ENCODE measurements around the gene MAMDC4.

MAMDC4 gene

GRCh38 chr9:136849960-136850865 is 1.9 kb upstream of the MAMDC4 start:
- no peak for DNase-seq

GRCh38 chr9:136850866-136851775 is 1.0 kb upstream of the MAMDC4 start:
- DNase-seq = no peak

DNA sequence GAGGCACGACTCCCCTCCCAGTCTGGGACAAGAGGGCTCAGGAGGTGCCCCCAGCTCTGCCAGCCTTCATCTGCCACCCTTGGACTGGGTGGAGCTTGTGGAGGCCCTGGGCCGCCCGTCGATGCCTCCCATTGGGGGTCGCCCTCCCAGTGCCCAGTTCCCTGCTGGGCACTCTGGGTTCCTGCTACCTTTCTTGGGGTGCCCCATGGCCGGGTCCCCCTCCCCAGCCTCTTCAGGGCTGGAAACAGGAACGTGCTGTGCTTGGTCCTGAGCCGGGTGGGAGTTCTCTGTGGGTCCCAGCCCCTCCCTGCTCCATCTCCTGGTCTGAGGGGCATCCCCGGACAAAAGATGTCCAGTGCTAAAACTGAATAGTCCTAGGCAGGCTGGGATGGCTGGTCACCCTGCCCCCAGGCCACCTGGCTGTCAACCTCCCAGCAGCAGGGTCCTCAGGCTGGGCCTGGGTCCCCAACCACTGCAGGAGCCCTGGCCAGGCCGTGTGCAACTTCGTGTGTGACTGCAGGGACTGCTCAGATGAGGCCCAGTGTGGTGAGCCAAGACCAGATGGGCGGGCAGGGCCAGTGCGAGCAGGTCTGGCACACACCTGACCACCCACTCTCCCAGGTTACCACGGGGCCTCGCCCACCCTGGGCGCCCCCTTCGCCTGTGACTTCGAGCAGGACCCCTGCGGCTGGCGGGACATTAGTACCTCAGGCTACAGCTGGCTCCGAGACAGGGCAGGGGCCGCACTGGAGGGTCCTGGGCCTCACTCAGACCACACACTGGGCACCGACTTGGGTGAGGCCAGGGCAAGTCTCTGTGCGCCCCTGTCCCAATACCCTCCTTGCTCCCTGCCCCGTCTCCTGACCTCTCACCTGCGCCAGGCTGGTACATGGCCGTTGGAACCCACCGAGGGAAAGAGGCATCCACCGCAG is 784 bp downstream of the MAMDC4 start:
- no peak for DNase-seq

DNA sequence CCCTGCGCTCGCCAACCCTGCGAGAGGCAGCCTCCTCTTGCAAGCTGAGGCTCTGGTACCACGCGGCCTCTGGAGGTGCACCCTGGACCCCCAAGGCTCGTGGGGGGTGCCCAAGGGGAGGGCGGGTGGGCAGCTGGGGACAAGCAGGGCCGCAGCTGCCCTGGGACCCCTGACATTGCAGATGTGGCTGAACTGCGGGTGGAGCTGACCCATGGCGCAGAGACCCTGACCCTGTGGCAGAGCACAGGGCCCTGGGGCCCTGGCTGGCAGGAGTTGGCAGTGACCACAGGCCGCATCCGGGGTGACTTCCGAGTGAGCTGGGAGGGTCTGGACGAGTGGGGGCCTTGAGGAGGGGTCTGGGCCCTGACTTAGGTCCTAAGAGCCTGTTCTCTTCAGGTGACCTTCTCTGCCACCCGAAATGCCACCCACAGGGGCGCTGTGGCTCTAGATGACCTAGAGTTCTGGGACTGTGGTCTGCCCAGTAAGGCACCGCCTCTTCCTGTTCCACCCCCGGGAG is 1.5 kb downstream of the MAMDC4 start:
- no peak for DNase-seq

DNA sequence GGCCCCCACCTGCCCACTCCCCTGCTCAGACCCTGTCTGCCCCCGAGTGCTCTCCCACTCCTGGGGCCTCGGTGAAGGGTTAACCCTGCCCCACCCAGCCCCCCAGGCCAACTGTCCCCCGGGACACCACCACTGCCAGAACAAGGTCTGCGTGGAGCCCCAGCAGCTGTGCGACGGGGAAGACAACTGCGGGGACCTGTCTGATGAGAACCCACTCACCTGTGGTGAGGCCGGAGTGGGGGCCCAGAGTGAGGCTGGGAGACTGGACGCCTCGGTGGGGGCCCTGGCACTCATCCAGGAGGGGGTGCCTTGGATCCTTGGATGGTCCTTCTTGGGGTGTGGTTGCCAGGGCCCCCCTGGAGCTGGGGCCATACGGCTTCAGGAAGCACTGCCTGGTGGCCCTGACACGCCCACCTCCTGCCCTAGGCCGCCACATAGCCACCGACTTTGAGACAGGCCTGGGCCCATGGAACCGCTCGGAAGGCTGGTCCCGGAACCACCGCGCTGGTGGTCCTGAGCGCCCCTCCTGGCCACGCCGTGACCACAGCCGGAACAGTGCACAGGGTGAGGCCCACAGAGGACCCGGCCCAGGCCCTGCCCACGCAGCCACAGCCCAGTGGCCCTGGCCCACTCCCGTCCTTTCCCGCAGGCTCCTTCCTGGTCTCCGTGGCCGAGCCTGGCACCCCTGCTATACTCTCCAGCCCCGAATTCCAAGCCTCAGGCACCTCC is 2.1 kb downstream of the MAMDC4 start:
- no peak for DNase-seq

- no peak for DNase-seq
These were observed 2.8 kb downstream of the MAMDC4 start for GRCh38 chr9:136854842-136855460.

GRCh38 chr9:136855461-136856078 is 3.4 kb downstream of the MAMDC4 start:
- DNase-seq = no peak

DNA sequence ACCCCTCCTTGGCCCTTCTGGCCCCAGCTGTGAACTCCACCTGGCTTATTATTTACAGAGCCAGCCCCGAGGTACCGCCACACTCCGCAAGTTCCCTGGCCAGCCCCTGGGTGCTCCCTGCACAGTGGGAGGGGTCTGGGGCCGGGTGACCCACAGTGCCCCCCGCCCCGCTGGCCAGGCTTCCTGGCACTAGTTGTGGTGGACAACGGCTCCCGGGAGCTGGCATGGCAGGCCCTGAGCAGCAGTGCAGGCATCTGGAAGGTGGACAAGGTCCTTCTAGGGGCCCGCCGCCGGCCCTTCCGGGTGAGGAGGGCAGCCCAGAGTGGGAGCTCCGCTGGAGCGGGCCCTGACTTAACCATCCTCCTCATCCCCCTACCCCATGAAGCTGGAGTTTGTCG is 3.9 kb downstream of the MAMDC4 start:
- no peak for DNase-seq

DNA sequence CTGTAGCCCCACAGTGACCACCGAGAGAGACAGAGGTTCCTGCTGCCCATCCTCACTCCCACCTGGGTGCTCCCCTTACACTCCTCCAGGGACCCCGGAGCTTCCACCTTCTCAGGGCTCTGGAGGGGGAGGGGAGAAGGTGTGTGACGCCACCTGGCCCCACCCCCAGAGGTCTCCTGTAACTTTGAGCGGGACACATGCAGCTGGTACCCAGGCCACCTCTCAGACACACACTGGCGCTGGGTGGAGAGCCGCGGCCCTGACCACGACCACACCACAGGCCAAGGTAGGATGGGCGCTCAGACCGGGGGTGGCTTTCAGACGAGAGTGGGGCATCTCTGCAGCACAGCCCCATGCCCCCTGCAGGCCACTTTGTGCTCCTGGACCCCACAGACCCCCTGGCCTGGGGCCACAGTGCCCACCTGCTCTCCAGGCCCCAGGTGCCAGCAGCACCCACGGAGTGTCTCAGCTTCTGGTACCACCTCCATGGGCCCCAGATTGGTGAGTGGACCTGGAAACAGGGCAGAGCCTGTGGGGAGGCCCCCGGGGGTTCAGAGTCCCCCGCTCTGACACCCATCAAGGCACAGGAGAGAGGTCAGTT is 4.5 kb downstream of the MAMDC4 start:
- no peak for DNase-seq

DNA sequence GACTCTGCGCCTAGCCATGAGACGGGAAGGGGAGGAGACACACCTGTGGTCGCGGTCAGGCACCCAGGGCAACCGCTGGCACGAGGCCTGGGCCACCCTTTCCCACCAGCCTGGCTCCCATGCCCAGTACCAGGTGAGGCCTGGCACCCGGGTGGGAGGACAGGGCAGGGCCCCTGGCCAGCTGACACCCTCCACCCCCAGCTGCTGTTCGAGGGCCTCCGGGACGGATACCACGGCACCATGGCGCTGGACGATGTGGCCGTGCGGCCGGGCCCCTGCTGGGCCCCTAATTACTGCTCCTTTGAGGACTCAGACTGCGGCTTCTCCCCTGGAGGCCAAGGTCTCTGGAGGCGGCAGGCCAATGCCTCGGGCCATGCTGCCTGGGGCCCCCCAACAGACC is 5.0 kb downstream of the MAMDC4 start:
- no peak for DNase-seq

DNA sequence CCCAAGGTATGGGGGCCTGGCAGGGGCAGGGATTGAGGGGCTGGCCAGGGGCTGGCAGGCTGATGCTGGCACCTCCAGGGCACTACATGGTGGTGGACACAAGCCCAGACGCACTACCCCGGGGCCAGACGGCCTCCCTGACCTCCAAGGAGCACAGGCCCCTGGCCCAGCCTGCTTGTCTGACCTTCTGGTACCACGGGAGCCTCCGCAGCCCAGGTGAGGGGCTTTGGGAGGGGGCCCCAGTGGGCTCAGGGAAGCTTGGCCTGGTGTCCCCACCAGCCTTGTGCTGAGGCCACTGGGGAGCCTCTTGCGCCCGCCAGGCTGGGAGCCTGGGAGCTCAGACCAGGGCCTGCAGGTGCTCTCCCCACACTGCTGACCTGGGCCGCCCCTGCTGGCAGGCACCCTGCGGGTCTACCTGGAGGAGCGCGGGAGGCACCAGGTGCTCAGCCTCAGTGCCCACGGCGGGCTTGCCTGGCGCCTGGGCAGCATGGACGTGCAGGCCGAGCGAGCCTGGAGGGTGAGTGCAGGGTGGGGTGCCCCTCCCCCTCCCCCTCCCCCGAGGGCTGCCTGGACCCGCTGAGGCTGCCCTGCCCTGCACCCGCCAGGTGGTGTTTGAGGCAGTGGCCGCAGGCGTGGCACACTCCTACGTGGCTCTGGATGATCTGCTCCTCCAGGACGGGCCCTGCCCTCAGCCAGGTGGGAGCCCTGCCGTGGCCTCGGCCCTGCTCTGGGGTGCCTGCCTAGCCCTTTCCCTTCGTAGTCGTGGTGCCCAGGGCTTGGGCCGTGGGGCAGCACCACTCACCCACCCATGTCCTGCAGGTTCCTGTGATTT is 5.7 kb downstream of the MAMDC4 start:
- DNase-seq = no peak

DNA sequence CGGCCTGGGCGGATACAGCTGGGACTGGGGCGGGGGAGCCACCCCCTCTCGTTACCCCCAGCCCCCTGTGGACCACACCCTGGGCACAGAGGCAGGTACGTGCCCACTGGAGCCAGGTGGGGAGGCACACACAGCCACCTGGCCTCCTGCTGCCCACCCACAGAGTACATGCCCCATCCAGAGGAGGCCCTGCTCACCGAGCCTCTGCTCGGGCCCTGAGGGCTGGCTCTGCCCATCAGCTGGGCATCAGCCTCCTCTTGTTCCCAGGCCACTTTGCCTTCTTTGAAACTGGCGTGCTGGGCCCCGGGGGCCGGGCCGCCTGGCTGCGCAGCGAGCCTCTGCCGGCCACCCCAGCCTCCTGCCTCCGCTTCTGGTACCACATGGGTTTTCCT is 6.3 kb downstream of the MAMDC4 start:
- no peak for DNase-seq

DNA sequence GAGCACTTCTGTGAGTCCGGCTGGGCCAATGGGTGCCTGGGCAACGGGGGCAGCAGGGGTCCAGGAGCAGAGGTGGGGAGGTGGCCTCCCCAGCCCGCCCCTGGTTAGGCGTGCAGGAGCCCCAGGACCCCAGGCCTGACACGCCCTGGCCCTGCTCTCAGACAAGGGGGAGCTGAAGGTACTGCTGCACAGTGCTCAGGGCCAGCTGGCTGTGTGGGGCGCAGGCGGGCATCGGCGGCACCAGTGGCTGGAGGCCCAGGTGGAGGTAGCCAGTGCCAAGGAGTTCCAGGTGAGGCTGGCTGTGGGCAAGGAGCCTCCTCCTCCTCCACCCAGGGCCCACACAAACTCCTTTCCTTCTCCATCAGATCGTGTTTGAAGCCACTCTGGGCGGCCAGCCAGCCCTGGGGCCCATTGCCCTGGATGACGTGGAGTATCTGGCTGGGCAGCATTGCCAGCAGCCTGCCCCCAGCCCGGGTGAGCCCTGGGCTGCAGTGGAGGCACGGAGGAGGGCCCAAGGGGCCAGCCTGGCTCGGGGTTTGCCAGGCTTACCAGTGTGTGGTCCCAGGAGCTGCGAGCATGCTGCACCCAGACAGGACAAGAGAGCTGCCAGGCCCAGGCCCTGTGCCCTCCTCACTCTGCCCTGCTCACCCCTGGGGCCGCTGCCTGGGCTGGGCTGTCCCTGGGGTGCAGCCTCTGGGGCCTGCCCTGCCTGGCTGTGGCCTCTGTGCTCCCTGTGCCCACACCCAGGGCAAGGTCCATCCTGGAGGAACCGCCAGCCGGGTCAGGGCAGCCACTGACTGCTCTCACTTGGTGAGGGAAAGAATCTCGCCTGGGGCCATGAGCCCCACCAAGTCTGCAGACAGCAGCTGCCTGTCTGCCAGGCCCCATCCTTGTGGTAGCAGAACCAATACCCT is 7.0 kb downstream of the MAMDC4 start:
- DNase-seq = no peak

DNA sequence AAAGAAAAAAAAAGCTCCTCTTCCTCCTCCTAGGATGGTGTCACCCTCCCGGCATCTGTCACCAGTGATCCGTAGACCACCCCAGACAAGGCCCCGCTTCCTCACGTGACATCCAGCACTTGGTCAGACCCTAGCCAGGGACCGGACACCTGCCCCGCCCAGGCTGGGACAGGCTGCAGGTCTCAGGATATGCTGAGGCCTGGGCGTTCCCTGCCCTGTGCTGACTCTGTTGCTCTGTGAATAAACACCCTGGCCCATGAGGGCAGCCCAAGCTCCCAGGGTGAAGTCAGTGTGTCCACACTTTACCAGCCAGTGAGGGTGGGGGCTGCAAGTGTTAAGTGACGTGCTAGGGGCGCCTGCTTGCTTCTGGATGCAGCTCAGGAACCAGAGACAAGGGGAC is 8.4 kb downstream of the MAMDC4 start:
- DNase-seq = no peak

DNA sequence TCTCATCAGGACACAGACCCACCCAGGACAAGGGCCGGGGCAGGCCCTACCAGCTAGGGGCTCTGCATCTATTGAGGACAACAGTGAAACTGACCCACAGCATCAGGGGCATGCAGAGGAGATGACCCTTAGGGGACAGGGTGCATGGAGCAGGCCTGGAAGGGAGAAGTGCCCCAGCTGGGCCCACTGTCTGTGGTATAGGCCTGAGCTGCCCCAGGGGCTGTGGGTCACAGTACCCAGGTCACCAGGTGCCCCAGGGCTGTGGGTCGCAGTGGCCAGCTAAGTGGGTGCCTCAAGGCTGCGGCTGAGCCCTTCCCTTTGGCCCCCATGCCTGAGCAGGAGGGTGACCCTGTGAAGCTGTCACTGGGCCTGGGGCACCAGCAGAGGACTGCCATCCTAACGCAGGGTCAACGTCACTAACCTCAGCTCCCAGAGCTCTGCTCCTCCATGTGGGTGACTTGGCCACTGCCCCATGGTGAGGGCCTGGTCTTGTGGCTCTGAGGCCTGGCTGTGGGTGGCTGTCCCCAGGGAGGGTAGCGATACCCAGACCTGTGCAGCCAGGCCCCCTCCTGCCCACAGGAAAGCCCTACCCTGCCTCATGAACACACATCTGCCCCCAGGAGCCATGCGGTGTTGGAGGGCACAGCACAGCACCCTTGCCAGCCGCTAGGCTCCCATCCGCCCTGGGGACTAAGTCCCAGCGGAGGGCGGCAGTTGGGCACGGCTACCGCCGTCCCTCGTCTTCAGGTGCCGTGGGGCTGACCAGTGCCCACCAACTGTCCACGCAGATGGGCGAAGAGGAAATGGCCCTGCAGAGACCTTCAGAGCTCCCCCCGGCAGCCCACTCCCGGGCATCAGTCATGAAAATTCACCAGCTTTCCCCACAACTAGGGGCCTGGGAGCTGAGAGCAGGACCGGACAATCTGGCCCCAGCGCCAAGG is 9.1 kb downstream of the MAMDC4 start:
- no peak for DNase-seq

GRCh38 chr9:136861874-136862457 is 9.8 kb downstream of the MAMDC4 start:
- no peak for DNase-seq
